ENCODE data around the gene SOX6. TPM values are rescaled to one million over a fixed set of nuclear protein-coding genes. Genes with fewer than 3 reads are reported as not detected.

SOX6 gene
- total RNA-seq, 1 donor from 2014 or later: 13.4 TPM

DNA sequence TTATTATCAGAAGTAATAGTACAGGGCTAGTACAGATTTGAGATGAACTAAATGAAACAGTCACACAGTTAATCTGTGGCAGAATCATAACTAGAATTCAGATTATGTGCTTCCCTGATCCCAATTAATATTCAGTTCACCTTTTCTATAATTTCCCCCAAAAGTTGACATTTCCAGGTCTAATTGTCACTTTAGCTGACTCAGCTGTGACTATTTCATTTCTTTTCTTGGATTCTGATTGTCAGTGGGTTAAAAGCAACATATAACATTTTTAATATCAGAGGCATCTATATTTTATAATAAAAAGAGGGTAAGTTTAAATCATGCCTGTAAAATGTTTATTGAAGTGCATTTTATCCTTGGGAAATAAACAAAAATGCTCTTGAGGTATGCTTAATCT, 28.8 kb upstream of the SOX6 start:
- Mint-ChIP-seq H3K4me3 (ENCODE audit: unreplicated experiment) (no peak overlapping the region), H3K9me3 (ENCODE audit: unreplicated experiment) (no peaks in the 10 kb centered on the region), H3K4me1 (ENCODE audit: unreplicated experiment) (peaks cover 43% of the 10 kb centered on the region), H3K27ac (ENCODE audit: unreplicated experiment) (no peak overlapping the region), H3K36me3 (ENCODE audit: unreplicated experiment) (peaks cover 6% of the 10 kb centered on the region), H3K27me3 (ENCODE audit: unreplicated experiment) (no peaks in the 10 kb centered on the region)
- TF ChIP-seq, protein P1, sequence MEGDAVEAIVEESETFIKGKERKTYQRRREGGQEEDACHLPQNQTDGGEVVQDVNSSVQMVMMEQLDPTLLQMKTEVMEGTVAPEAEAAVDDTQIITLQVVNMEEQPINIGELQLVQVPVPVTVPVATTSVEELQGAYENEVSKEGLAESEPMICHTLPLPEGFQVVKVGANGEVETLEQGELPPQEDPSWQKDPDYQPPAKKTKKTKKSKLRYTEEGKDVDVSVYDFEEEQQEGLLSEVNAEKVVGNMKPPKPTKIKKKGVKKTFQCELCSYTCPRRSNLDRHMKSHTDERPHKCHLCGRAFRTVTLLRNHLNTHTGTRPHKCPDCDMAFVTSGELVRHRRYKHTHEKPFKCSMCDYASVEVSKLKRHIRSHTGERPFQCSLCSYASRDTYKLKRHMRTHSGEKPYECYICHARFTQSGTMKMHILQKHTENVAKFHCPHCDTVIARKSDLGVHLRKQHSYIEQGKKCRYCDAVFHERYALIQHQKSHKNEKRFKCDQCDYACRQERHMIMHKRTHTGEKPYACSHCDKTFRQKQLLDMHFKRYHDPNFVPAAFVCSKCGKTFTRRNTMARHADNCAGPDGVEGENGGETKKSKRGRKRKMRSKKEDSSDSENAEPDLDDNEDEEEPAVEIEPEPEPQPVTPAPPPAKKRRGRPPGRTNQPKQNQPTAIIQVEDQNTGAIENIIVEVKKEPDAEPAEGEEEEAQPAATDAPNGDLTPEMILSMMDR (IDR thresholded peaks at IDR 0.05): no peak
- no peak for DNase-seq (ENCODE audit: extremely low spot score, unreplicated experiment)

DNA sequence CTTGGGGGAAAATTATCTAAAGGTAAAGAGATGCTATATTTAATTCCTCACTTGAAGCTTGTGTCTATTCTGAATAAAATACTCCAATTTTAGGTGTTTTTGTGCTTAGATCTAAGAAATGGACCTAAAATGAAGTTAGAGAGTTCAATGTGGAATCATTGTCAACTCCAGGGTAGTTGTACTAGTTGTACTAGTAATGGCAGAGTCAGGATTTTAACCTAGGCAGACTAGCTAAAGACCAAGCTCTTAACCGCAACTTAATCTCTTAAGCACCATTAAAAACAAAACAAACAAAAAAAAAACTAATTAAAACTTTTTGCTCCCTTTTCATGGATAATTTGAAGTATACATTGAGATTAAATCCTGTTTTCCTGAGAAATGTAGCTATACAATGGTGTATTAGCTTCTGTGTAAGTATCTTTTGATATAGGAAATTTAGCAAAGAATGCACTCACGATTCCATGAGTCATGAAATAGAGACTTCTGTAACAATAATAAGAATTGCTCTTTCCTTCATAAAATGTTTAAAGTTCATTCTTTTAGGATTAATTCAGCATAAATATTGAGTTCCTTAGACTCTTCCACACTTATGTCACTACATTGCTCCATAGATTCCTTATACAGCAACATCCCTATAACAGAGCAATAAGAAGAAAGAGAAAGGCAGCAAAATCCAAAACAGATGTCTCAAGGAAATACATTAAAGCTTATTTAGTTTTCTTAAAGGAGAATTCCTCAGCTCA, 26.5 kb upstream of the SOX6 start:
- DNase-seq (ENCODE audit: extremely low spot score, unreplicated experiment): no peak
- TF ChIP-seq, protein P1 (IDR thresholded peaks at IDR 0.05): no peak
- H3K4me3 Mint-ChIP-seq (ENCODE audit: unreplicated experiment): peak overlapping the region; percentile 48
- H3K4me1 Mint-ChIP-seq (ENCODE audit: unreplicated experiment): peaks cover 42% of the 10 kb centered on the region
- no peaks in the 10 kb centered on the region for H3K9me3 Mint-ChIP-seq (ENCODE audit: unreplicated experiment)
- no peaks in the 10 kb centered on the region for H3K27me3 Mint-ChIP-seq (ENCODE audit: unreplicated experiment)
- peak overlapping the region; percentile 83 for H3K27ac Mint-ChIP-seq (ENCODE audit: unreplicated experiment)
- no peaks in the 10 kb centered on the region for H3K36me3 Mint-ChIP-seq (ENCODE audit: unreplicated experiment)

DNA sequence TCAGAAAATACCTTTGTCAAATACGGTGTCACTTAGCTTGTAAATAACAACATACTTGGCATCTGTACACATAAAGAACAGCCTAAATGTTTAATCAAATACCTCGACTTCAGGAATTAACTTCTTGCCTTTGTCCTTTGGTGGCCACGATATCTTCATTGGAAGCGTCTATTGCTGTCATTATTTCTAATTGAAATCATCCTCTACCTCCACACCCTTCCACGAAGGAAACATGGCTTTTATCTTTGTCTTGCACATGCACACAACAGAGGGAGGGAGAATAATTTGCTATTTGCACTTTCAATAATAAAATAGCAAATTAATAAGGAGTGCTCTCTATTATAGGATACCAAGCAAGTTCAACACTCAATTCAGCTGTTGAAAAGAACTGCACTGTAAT, 25.8 kb upstream of the SOX6 start:
- H3K36me3 Mint-ChIP-seq (ENCODE audit: unreplicated experiment): no peaks in the 10 kb centered on the region
- peaks cover 46% of the 10 kb centered on the region for H3K4me1 Mint-ChIP-seq (ENCODE audit: unreplicated experiment)
- TF ChIP-seq, protein P1 (IDR thresholded peaks at IDR 0.05): no peak
- no peaks in the 10 kb centered on the region for H3K27me3 Mint-ChIP-seq (ENCODE audit: unreplicated experiment)
- DNase-seq (ENCODE audit: extremely low spot score, unreplicated experiment): no peak
- H3K27ac Mint-ChIP-seq (ENCODE audit: unreplicated experiment): peak overlapping the region; percentile 83
- no peaks in the 10 kb centered on the region for H3K9me3 Mint-ChIP-seq (ENCODE audit: unreplicated experiment)
- H3K4me3 Mint-ChIP-seq (ENCODE audit: unreplicated experiment): no peak overlapping the region

DNA sequence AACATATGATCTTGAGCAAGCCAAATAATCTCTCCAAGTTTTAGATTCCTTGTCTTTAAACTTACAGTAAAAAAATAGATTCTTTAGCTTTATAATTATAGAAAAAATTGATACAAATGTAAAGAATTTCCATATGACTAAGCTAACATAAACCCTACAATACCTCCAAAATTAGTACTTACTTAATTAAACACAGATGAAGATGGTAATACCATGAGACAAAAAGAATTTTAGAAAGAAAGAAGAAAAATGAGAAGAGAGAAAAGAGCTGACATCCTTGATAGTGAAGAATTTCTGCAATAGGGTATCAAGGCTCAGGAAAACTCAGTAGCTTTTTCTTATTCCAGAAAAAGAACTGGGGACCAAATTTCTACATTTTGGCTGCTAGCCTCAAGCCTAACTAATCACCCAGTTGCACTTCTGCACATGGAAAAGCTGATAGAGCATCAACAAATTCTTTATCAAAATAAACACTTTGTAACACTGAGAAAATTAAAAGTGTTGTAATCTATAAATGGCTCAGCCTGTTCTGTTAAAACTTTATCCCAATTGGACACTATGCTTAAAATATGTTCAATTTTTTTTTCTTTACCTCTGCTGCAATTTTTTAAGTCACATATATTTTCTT, 24.7 kb upstream of the SOX6 start:
- Mint-ChIP-seq H3K9me3 (ENCODE audit: unreplicated experiment) (no peaks in the 10 kb centered on the region), H3K4me3 (ENCODE audit: unreplicated experiment) (no peak overlapping the region), H3K4me1 (ENCODE audit: unreplicated experiment) (peaks cover 51% of the 10 kb centered on the region), H3K36me3 (ENCODE audit: unreplicated experiment) (no peaks in the 10 kb centered on the region), H3K27ac (ENCODE audit: unreplicated experiment) (no peak overlapping the region), H3K27me3 (ENCODE audit: unreplicated experiment) (no peaks in the 10 kb centered on the region)
- TF ChIP-seq, protein P1 (IDR thresholded peaks at IDR 0.05): no peak
- no peak for DNase-seq (ENCODE audit: extremely low spot score, unreplicated experiment)

DNA sequence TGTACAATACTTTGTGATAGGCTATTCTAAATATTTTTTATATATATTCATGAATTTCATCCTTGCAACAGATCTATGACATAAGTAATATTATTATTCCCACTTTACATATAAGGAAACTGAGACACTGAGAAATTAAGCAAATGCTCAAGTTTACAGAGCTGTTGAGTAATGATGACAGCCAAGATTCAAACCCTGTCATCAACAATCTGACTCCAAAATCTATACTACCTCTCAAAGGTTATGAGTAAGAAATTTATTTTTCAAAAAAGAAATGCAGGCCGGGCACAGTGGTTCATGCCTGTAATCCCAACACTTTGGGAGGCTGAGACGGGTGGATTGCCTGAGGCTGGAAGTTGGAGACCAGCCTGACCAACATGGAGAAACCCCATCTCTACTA, 22.6 kb upstream of the SOX6 start:
- DNase-seq (ENCODE audit: extremely low spot score, unreplicated experiment): no peak
- Mint-ChIP-seq H3K27me3 (ENCODE audit: unreplicated experiment) (no peaks in the 10 kb centered on the region), H3K9me3 (ENCODE audit: unreplicated experiment) (no peaks in the 10 kb centered on the region), H3K4me3 (ENCODE audit: unreplicated experiment) (no peak overlapping the region), H3K27ac (ENCODE audit: unreplicated experiment) (no peak overlapping the region), H3K4me1 (ENCODE audit: unreplicated experiment) (peaks cover 54% of the 10 kb centered on the region), H3K36me3 (ENCODE audit: unreplicated experiment) (no peaks in the 10 kb centered on the region)
- TF ChIP-seq, protein P1 (IDR thresholded peaks at IDR 0.05): no peak
